Tongue (tissue), 2 donors: Measurements from ENCODE around the gene UCK2. TPM values are rescaled to one million over a fixed set of nuclear protein-coding genes. Genes with fewer than 3 reads are reported as not detected.
"Not testable (repeated sequence)": the region's sequence is repeated elsewhere in the genome, so short reads cannot be mapped to it uniquely, and the experiment has no call there.

Experiments
- DNase-seq: peaks from one replicate; pipeline ENCODE4 v3.0.0-alpha.2; 2015
- total RNA-seq: library from RNA; depleted of rRNA; stranded (reverse); fragments of >200 nt; gene quantifications from one replicate; pipeline ENCODE4 v1.2.3, GENCODE V29; 2014

The UCK2 gene
- total RNA-seq = 39.0 TPM

DNA sequence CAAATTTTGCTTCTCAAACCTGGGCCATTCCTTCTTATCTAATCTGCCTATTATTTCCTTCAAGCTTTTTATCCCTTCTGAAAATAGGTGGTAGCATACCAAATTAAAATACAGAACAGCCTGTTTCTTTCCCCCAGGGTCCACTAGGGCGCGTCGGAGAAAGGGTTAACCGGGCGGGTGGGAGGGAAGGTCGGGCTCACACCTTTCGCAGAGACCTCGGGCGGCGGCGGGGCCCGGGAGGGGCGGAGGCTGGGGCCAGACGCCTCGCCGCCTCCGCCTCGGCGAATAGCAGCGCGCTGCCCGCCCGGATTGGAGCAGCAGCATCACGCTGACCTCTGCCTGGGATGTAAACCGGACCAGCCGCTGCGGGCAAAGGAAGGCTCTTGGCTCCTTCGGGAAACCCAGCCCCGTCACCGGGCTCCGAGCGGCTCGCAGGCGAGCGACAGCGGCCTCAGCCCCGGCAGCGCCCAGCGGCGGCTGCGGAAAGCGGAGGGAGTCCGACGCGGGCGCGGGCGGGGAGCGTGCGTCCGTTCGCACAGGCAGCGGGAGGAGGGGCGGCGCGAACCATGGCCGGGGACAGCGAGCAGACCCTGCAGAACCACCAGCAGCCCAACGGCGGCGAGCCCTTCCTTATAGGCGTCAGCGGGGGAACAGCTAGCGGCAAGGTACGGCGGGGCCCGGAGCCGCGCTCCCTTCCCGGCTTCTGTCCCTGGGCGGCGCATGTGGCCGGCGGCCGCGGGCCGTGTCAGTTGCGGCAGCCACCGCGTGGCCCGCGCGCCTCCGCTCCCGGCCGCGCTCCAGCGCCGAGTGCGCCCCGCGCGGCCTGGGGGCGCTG lies at the start of gene UCK2:
TSS of gene UCK2 (plus strand) at position 347 of the 835 bp plus-strand sequence. CDS start at position 567, 220 bp downstream.
- DNase-seq = peak; percentile 85

DNA sequence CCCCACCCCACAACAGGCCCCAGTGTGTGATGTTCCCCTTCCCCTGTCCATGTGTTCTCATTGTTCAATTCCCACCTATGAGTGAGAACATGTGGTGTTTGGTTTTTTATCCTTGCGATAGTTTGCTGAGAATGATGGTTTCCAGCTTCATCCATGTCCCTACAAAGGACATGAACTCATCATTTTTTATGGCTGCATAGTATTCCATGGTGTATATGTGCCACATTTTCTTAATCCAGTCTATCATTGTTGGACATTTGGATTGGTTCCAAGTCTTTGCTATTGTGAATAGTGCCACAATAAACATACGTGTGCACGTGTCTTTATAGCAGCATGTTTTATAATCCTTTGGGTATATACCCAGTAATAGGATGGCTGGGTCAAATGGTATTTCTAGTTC lies 49.2 kb upstream of the UCK2 start:
- DNase-seq = not testable (repeated sequence)

DNA sequence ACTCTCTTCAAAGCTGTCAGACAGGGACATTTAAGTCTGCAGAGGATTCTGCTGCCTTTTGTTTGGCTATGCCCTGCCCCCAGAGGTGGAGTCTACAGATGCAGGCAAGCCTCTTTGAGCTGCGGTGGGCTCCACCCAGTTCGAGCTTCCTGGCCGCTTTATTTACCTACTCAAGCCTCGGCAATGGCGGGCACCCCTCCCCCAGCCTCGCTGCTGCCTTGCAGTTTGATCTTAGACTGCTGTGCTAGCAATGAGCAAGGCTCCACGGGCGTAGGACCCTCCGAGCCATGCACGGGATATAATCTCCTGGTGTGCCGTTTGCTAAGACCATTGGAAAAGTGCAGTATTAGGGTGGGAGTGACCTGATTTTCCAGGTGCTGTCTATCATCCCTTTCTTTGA lies 43.9 kb upstream of the UCK2 start:
- DNase-seq = not testable (repeated sequence)

DNA sequence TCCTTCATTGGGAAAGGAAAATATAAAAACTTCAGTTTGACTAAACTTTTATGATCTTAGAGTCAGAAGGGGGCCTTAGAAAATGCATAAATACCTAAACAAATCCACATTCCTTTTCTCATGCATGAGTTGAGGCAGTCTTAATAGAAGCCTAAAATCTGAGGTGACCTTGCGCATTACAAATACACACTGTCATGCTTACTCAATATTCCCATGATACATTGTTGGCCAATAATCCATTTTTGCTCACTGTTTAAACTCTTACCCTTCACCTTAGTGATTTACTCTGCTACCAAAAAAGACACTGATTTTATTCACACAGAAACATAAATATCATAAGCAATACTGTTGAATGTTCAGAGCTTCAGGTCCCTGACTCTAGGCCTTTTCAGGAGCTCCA lies 39.7 kb upstream of the UCK2 start:
- no peak for DNase-seq

GRCh38 chr1:165793951-165794350 lies 33.5 kb upstream of the UCK2 start:
- DNase-seq = no peak

DNA sequence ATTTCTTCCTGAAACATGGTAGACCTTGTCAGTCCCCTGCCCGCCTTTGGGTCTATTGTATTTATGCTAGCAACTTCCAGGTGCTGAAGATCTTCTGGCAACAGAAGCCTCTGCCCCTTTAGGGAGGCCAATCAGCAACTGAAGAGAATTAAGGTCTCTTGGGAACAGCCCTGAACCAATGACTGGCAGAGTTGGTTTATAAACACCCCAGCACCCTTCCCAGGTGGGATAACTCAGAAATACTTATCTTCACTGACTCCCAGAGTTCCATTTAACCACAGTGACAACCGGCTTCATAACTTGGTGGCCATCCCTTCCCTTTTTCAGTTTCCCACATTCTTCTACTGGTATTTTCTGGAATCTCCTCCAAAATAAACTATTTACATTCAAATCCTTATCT lies 31.5 kb upstream of the UCK2 start:
- no peak for DNase-seq

DNA sequence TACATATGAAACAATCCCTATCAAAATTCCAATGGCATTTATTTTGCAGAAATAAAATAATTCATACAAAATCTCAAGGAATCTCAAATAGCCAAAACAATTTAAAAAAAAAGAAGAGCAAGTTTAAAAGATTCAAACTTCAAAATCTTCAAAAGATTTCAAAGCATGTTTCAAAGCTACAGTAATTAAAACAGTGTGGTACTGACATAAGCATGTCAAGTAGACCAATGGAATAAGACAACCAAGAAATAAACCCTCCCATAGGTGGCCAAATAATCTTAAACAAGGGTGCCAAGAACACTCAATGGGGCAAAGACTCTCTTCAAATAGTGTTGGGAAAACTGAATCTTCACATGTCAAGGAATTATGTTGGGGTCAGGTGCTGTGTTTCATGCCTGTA lies 28.0 kb upstream of the UCK2 start:
- no peak for DNase-seq

DNA sequence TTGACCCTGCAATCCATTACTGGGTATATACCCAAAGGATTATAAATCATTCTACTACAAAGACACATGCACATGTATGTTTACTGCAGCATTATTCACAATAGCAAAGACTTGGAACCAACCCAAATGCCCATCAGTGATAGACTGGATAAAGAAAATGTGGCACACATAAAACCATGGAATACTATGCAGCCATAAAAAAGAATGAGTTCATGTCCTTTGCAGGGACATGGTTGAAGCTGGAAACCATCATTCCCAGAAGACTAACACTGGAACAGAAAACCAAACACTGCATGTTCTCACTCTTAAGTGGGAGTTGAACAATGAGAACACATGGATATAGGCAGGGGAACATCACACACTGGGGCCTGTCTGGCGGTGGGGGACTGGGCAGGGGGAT lies 22.9 kb upstream of the UCK2 start:
- DNase-seq = not testable (repeated sequence)

DNA sequence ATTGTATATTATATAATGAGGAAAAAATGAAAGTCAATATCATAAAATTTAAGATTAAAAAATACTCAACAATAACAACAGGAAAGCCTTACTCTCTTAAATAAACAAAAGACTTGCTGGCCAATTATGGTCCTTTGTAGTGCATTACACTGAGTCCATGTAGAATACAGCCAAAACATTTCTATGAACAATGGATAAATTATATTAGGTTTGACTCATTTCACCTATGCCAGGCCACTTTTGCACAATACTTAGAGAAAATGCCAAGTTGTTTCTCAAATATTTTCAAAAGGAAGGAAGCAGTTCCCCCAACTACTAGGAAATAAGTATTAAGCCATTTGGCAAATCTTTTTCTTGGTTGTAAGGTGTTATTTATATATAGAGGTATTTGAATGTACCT lies 19.8 kb upstream of the UCK2 start:
- no peak for DNase-seq

GRCh38 chr1:165815725-165816124 lies 11.7 kb upstream of the UCK2 start:
- no peak for DNase-seq

GRCh38 chr1:165816157-165816556 lies 11.3 kb upstream of the UCK2 start:
- no peak for DNase-seq

- DNase-seq = no peak
These were observed 10.5 kb upstream of the UCK2 start for GRCh38 chr1:165816826-165817497.

- no peak for DNase-seq
These were observed 3.7 kb upstream of the UCK2 start for GRCh38 chr1:165823552-165824268.

DNA sequence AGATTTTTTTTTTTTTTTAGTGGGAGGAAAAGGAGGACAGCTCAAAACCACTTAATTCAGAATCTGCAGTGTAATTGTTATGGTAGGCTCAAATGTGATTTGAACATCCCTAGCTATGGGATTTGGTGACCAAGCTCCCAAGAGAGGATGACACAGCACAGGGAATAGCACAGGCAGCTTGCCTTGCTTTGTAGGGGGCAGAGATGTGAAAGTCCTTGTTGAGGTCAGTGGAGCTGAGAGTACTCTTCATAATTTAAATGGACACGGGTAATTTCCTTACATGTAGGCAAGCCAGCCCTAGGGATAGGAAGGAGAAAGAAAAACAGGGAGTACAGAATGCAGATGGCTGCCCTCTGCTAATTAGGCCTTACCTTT lies 3.2 kb upstream of the UCK2 start:
- no peak for DNase-seq

GRCh38 chr1:165826565-165827267 lies 698 bp upstream of the UCK2 start:
- peak; percentile 40 for DNase-seq

GRCh38 chr1:165828103-165828668 lies 772 bp downstream of the UCK2 start:
- peak; percentile 76 for DNase-seq

- peak; percentile 79 for DNase-seq
These were observed 1.4 kb downstream of the UCK2 start for GRCh38 chr1:165828669-165829329.

- DNase-seq = no peak
These were observed 2.5 kb downstream of the UCK2 start for GRCh38 chr1:165829888-165830287.

- DNase-seq = no peak
These were observed 3.7 kb downstream of the UCK2 start for GRCh38 chr1:165831146-165831545.

GRCh38 chr1:165832902-165833301 lies 5.5 kb downstream of the UCK2 start:
- no peak for DNase-seq

DNA sequence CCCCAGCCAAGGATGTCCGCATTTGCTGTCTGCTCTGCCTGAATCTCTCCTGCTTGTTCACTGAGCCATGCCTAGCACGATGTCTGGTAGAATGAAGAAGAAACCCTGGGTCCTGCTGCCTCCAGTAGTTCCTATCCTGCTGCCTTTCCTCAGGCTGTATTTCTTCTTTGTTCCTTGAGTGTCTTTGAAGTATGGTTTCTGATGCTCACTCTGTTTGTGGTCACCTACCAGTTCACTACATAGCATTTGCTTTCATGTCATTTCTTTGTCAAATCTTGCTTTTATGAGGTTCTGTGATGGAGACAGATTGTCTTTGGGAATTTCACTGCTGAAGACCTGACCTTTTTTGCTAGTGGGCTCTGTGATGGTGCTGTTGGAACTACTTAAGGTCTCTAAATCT lies 5.9 kb downstream of the UCK2 start:
- DNase-seq = no peak

DNA sequence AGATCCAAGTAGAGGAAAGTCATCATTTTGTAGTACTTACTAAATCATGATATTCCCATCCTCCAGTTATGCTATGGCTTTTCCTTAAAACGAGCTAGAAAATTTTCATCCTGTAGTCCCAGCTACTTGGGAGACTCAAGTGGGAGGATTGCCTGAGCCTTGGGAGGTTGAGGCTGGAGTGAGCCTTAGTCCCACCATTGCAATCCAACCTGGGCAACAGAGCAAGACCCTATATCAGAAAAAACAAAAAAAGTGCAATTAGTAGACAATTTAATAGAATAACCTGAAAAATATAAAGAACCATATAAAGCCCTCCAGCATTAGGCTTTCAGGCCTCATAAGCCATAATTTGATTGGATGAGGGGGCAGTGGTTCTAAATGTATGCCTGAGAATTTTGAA lies 6.8 kb downstream of the UCK2 start:
- no peak for DNase-seq
